Activated CD4-positive, alpha-beta T cell treated with anti-CD3 and anti-CD28 coated beads, Interleukin-2, amount 50 U/mL, for 24 hours (primary cell): ENCODE data around the gene RABAC1.

ENCODE experiments used
- DNase-seq, 2 donors: peaks; one replicate each; pipeline ENCODE4 v3.0.0-alpha.2; 2020; ENCODE audit warnings: low read depth in 1 of 2, low spot score in 1 of 2

RABAC1 gene

GRCh38 chr19:41929536-41930071 is 29.5 kb downstream of the RABAC1 start:
- DNase-seq = no peak

DNA sequence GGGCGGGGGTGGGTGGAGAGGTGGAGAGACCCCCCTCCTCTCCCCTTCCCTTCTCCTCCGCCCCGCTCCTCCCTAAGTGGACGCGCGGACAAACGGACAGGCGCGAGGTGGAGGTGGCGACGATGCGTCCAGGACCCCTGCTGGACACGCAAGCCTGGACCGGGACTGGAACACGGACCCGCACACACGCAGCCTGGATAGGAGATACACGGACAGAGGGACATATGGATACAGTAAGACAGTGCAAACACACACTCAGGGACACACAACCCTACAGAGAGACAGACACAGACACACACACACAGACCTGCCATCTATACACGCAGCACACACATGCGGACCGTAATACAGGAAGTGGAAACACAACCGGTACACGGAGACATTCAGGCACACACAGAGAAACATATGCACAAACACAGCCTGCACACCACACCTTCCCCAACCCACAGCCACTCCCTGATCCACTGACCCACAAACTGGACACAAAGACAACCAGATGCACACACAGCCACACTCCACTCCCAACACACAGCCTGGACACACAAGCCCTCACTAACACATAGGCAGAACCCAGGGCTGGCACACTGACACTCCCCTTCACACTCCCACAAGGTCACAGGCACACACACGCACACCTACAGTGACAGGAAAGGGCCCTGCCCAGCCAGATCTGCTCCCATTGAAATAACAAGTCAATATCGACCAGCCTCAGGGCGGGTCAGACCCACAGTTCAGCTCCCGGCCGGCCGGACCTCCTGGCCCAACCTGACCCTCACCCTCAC is 30.2 kb downstream of the RABAC1 start:
- DNase-seq = no peak

DNA sequence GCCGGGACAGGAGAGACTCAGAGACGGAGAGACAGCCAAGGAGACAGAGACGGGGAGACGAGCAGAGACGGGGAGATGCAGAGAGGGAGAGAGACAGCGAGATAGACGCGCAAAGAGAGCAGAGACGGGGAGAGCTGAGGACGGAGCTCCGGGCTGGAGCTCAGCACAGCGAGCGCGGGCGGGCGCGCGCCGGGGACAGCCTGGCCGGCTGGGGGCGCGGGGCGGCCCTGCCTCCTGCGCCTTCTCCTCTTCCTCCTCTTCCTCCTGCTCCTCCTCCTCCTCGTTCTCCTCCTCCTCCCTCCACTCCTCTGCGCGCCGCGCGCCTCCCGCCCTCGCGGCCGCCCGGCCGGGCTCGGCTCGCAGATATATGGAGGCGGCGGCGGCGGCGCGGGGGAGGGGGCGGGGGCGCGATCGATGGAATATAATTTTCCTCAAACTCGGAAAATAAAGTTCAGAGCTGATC is 30.9 kb downstream of the RABAC1 start, which contains the start of gene ERFL:
TSS of gene ERFL (minus strand) at position 229 of the 463 bp plus-strand sequence. CDS start 15,530 bp downstream, outside the sequence.
- DNase-seq = no peak

DNA sequence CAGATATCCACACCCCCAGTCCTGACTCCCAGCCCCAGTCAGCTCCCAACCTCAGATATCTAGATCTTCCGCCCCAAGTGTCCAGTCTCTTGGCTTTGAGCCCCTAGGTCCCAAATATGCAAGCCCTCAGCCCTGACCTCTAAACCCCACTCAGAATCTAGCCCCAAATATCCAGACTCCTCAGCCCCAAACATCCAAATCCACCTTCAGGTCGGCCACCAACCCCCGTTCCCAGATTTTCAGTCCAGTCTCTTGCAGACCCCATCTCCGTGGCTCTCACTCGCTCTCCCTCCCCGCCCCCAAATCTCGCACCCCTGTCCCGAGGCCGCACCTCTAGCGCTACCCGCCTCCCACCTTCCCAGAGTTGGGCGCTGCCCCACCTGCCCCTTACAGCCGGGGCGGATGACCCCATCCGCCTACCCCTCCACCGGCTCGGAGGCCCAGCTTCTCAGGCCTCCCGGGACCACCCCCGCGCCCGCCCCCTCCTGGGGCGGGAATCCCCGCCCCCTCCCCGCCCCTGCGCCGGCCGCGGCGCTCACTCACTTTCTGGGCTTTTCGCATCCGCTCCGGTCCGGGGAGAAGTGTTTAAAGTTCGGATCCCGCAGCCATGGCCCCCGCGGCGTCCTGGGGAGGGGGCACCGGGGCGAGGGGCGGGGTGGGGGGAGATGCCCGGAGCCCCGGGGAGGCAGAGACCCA is 31.5 kb downstream of the RABAC1 start:
- no peak for DNase-seq

DNA sequence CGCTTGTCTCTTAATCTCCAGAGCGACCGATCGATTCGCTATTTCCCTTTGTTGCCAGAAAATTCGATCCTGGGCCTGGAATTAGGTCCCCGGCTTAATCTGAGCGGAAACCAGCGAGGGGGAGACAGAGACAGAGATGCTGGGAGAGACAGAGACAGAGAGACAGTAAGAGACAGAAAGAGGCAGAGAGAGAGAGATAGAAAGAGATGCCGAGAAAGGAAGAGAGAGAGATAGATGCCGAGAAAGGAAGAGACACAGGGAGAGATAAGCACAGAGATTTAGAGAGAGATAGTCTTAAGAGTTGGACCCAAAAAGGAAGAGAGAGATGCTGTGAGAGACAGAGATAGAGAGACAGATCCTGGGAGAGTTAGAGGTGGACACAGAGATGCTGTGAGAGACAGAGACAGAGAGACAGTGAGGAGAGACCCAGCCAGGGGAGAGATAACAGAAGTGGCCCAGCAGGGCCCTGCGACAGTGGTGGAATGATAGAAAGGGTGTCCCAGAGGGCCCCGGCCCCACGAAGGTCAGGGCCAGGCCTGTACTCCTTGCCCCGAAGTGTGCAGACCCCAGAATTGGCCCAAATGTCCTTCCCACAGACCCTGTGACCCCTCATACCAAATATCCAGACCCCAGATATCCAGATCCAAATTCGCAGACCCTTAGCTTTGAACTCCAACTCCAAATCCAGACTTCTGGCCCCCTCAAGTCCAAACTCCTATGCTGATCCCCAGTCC is 32.2 kb downstream of the RABAC1 start:
- DNase-seq = no peak

DNA sequence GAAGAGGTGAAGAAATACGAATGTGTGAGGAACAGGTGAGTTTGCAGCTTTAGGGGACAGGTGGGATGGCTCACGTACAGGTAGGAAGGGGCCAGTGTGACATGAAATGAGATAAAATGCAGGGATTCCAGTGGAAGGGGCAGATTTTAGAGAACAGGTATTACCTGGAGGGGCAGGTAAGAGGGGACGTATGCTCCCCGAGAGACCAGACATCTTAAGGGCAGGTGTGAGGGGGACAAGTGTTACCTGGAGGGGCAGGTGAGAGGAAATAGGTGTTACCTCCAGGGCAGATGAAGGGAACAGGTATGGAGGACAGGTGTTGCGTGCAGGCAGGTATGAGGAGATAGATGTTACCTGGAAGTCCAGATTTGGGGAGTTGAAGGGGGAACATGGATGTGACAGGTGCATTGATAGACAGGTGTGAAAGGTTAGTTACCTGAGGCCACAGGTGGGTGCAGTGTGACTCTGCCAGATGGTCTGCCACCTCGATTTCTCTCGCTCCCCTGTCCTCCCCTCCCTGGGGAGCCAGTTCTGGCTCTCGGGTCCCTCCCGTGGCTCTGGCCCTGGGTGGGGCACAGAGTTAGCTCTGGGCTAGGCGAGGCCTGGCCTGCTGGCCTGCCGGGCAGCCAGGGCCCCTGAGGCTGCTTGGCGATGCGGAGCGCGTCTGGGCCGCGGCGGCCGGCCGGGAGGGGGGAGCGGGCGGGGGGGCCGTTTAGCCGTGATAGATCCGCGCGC is 32.9 kb downstream of the RABAC1 start:
- no peak for DNase-seq

DNA sequence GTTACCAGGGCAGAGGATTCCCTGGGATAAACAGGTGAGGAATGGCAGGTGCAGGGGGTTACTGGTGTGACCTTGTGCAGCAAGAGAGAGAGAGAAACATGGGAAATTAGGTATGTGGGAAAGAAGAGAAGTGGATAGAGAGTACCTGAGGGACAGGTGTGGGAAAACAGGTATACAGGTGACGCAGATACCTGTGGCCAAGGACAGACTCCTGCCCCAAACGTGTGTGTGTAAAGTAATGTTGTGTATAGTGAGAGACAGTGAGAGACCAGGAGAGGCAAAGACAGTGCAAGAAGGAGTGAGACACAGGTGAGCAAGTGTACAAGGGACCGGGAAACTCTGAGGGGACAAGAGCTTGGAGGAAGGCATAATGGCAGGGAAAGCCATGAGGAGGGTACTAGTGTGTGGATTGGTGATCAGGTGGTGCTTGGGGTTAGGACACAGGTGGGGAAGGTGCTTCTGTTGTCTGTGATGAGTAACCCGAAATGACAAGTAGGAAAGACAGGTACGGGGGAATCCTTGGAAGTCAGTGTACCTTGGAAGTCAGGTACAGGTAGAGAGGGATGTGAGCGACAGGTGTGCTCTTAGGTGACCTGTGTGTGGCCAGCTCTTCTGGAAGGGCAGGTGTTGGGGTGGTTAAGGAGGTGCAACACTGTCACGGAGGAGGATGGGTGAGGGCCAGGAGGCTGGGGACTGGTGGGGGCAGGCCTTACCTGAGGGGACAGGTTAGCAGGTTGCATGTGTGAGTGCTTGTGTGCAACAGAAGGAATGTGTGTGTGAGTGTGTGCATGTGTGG is 33.7 kb downstream of the RABAC1 start:
- DNase-seq = no peak

GRCh38 chr19:41924151-41925145 is 34.7 kb downstream of the RABAC1 start:
- no peak for DNase-seq

DNA sequence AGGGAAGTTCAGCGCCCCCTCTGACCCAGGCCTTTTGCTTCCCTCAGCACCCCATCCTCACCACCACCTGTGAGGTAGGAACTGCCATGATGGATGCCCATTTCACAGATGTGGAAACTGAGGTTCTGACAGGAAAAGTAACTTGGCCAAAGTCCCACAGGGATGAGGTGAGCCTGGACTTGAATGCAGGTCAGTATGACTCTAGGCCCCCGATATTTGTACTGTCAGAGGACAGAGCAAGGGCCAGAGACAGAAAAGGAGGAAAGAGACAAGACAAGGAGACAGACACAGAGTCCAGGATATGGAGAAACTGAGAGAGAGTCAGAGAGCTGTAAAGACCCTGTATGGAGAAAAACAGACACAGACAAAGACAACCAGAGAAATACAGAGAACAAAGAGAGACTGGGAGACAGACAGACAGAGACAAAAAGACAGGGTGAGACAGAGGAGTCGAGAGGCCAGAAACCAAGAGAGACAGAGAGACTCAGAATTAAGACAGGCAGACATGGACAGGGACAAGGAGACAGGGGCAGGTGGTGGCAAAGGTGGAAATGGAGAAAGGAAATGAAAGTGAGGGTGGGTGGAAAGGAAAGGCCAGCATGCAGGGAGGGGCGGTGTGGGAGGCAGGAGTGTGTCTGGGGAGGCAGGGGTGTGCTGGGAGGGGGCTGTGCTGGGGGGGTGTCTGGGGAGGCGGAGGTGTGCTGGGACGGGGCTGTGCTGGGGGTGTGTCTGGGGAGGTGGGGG is 35.9 kb downstream of the RABAC1 start:
- no peak for DNase-seq

GRCh38 chr19:41922585-41922984 is 36.5 kb downstream of the RABAC1 start:
- DNase-seq = no peak

DNA sequence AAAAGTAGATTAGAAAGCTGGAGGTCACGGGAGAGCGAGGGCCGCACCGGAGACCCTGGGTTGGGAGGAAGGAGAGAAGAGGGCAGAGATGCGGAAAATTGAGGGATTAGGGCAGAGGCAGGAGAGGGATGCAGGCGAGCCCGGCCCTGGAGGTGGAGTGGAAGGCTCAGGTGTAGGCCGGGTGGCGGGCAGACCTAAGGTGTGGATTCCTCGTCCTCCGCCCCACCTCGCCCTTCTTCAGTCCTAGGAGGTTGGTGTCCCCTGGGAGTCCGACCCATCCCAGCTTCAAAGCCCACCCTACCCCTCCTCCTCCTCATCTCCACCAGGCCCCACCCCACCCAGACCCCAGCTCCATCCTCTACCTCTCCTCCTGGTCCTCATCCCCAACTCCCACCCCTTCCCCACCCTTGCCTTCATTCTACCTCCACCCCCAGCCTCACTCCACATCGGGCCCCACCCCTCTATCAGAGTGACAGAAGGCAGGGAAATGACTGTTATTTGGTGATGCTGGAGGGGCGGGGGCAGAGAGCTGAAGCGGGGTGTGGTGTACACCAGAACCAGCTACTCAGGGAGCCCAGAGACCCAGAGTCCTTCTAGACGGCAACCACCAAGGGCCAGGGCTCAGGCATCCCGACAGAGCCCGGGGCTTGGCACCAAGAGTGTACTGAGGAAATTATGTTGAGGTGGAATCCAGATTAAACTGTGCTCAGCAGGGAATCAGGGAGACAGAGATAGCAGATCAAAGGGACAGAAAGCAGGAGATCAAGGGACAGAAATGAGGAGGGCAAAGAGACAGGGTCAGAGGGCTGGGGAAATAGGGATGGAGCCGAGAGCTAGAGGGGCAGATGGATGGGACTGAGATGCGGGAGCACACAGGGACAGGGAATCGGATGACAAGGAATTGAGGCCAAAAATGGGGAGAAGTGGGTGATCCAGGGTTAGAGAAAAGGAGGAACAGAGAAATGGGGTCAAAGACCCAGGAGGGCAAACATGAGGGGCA is 37.2 kb downstream of the RABAC1 start:
- no peak for DNase-seq

DNA sequence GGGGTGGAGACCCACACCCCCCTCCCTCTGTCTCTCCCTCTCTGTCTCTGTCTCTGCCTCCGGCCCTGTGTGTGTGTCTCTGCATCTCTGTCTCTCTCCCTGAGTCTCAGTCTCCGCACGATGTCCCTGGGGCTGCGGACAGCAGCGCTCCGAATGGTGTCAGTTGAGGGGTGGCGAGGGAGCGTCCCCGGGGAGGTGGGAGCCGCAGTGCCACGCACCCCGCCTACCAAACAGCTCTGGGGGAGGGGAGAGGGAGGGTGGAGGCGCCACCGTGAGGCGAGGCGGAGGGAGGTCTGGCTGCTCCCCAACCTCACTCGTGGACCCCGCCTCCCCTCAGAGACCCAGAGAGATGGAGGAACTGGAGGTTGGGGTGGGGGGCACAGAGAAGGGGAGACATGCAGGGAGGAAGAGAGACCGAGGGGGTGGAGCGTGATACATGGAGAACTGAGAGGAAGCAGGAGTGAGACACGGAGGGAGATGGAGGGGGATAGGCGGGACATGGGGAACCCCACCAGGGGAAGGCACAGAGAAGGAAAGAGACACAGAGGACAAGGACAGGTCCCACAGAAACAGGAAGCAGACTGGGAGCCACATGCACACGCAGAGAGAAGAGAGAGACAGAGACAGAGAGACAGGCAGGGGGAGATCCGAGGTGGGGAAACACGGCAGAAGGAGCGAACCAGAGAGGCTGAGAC is 38.1 kb downstream of the RABAC1 start:
- no peak for DNase-seq

DNA sequence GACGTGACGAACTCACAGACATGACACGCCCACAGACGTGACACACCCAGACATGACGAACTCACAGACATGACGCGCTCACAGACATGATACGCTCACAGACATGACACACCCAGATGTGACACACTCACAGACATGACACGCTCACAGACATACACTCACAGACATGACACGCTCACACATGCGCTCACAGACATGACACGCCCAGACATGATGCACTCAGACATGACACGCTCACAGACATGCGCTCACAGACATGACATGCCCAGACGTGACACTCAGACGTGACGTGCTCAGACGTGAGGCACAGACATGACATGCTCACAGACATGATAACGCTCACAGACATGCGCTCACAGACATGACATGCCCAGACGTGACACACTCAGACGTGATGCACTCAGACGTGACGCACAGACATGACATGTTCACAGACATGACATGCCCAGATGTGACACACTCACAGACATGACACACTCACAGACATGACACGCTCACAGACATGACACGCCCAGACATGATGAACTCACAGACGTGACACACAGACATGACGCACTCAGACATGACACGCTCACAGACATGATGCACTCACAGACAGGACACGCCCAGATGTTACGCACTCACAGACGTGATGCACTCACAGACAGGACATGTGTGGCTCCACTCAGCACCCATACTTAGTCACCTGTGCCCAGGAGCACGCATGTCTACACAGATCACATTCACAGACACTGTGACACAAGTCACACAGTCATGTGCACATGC is 39.0 kb downstream of the RABAC1 start:
- no peak for DNase-seq

DNA sequence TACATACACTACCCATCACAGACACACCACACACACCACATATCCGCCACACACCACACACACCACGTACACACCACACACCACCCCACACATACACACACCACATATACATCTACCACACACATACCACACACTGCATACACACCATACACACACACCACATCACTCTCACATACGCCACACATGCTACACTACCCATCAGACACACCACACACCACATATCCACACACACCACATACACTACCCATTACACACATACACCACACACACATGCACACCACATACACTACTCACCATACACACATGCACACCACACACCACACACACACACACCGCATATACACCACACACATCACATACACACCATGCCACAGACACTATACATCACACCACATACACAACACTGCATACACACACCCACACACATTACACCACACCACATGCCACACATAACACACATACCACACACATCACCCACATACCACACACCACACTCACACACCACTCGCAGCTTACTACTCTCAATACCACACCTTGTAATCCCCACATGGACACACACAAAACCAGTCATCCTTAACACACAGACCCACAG is 40.4 kb downstream of the RABAC1 start:
- DNase-seq = no peak

DNA sequence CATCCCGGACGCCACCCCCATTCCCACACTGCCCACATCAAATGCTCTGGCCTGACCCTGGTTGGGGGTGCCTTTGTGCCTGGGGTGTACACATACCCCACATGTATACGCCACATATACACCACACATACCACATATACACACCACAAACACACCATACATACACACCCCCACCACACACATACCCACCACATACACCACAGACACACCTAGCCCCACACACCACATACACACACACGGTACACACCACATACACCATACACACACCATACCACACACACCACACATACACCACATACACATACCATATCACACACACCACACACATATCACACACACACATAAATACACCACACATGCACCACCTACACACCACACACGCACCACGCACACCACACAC is 41.0 kb downstream of the RABAC1 start:
- no peak for DNase-seq
